Cerebellar cortex (tissue), 1 donor: ENCODE measurements around the gene PABPN1.
"Not testable (repeated sequence)": the region's sequence is repeated elsewhere in the genome, so short reads cannot be mapped to it uniquely, and the experiment has no call there.

ENCODE experiments used
- DNase-seq: peaks from one replicate; pipeline ENCODE4 v3.0.0-alpha.2; 2015; ENCODE audit warnings: low spot score

Gene PABPN1

GRCh38 chr14:23320584-23321571 lies at the start of gene PABPN1:
PABPN1 (plus strand) TSS chr14:23321457; CDS start chr14:23321470, 13 bp downstream.
- peak; percentile 100 for DNase-seq

DNA sequence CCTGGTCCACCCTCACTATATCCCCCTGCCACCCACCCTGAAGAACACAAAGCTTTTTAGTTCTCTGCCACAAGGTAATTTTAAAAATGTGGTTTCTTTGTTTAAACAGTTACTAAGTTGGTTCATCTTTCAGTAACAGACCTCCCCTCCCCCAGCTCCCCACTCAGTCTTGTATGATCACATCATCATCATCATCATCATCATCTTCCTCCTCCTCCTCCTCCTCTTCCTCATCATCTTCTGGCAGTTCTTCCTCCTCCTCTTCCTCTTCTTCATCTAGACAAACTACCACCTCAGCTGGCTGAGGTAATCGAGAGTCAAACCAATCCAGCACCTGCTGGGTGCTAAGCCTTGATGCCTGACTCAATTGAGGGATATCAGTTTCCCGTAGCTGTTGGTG lies 45.8 kb upstream of the PABPN1 start:
- no peak for DNase-seq

GRCh38 chr14:23277189-23277588 lies 44.1 kb upstream of the PABPN1 start:
- no peak for DNase-seq

- DNase-seq: not testable (repeated sequence)
Measured at GRCh38 chr14:23277928-23278327, 43.3 kb upstream of the PABPN1 start.

DNA sequence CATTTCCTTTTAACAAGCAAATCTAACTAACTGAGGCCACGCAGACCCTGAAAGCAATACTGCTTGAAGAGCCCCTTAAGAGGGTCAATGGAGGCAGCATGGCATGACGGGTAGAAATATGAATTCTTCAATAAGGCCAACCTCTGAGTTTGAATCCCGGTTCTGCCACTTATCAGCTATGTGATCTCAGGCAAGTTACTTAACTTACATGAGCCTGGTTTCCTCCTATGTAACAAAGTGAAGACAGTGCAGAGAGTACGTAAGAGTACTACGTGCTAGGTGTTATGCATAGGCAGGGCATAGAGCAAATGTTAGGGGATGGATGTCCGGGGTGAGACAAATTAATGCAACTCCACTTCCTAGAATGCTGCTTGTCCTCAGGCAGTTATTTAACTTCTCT lies 40.0 kb upstream of the PABPN1 start:
- no peak for DNase-seq

DNA sequence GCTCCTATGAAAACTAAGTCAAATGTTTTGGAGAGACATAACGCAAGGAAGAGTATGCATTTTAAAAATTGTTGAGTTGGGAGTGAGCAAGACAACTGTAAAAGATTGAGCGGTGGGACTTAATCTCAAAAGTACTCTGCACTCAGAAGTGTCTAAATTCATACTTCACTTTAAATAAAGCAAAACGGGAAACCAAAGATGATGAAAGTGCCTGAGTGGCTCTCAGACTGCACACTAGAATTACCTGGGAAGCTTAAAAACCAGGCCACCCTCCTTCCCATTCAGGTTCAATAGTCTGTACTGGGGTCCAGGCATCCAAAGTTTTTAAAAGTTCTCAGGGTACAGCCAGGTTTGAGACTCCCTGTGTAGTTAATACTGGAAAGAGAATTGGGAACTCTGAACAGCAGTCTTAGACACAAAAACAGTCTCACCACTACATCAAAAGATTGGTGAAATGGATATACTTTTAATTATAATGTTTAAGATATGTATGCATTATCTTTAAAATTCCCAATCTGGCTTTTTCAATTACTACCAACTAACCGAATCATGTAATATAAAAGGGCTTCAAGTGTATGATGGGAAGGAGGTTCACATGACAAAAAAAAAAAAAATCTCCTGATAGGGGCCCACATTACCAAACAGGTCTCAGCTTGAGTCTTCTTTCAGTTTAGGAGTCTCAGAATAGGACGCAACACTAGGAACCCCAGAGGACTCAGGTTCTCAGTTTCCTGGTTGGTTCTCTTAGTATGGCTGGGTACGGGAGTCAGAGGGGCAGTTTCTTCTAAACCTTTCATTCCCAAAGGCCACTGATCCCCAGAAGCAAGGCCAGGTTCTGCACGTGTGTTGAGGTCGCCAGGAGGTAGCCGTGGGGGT lies 36.4 kb upstream of the PABPN1 start:
- peak; percentile 28 for DNase-seq

GRCh38 chr14:23285530-23286019 lies 35.7 kb upstream of the PABPN1 start:
- DNase-seq: peak; percentile 26

DNA sequence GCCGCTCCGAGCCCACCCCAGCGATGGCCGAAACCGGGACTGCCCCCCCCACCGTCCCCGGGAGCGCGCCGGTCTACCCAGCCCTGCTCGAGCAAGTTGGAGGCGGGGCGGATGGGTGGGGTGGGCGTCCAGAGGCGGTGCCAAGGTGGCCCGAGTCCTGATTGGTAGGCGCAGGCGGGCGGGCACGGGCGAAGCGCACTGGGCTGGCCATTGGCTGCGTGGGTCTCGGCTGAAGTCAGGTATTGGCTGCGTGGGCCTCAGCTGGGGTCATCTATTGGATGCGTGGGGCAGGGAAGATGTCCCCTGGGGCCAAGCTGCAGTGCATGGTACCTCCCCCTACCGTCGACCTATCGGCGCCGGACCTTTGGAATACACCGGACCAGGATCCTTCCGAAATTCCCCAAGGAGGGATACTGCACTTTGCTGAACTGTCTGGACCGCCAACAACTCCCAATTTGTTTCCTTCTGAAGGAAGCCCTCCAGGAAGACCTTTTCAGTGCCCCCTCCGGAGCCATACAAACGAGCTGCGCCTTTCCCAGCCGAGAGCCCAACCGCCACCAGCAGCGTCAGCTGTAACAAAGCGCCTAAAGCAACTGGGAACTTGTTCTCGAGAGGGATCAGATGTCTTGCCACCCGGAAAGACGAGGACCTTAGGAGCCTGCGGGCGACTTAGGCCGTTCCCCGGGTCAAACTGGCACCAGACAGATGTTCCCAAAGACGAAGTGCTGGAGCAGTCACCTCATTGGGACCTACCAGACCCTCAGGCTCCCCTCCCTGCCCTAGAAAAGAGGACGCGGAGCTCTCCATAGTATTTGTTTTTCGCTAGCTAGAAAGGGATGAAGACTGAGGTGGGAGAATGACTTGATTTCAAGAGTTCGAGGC lies 35.0 kb upstream of the PABPN1 start, which contains the start of gene HOMEZ:
Gene HOMEZ, minus strand, starts transcription at position 113 of the 882 bp plus-strand sequence. CDS start 180 bp downstream, outside the sequence.
- peak; percentile 99 for DNase-seq

DNA sequence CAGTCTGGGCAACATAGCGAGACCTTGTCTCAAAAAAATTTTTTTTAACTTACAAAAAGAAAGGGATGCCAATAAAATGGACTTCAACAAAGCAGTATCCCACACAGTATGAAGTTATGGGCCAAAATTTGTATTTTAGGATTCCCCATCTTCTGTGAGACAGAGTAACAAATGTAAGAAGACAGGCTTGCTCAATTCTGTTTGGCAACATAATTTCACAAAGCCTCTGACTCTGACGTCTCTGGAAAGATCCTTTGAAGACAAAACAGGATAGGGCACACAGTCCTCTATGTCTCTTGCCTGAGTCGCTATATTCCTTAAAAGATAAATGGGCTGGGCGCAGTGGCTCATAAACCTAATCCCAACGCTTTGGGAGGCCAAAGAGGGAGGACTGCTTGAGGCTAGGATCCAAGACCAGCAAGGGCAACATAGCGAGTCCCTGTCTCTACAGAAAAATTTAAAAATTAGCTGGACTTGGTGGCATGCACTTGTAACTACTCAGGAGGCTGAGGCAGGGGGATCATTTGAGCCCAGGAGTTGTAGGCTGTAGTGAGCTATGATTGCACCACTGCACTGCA lies 34.3 kb upstream of the PABPN1 start:
- DNase-seq: no peak

GRCh38 chr14:23294734-23295561 lies 26.3 kb upstream of the PABPN1 start:
- DNase-seq: peak; percentile 61

DNA sequence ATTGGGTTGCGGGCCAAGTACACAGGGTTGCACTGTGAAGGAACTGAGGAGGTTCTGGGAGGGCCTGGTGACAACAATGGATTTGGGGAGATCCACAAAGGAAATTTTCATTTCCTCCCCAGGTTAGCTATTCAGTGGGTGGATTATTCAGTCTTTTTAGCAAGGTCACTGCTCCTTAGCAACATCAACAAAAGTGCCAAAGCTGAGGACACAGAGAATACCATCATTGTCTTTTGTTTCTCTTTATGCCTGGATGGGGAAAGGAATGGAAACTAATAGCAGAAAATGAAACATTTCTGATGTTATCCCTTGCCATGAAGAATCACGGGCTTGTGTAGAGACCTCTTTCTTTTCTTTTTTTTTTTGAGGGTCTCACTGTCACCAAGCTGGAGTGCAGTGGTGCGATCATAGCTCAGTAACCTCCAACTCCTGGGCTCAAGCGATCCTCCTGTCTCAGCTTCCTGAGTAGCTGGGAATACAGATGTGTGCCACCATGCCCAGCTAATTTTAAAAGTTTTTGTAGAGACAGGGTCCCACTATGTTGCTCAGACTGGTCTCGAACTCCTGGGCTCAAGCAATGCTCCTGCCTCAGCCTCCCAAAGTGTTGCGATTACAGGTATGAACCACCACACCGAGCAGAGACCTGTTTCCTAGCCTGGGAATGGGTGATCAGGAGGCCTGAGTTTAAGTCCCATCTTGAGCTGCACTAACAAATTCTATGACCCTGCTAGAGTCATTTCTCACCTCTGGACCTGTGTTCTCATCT lies 25.1 kb upstream of the PABPN1 start:
- no peak for DNase-seq

DNA sequence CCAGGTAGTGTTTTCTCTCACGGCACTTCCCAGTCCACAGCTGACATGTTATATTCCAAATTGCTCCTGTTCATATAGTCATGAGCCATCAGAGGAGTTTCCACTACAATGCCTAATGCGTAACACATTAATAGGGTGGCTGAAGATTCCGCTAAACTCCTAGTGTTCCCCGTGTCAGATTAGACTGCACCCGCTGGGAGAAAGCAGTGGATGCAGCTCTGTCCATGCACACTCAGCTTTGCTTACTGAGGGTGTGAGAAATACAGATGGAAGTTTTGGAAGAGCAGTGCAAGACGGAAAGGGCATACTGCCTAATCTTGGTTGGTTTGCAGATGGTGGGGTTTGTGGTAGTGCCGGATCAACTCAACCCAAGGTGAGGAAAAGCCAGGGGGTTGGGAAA lies 24.2 kb upstream of the PABPN1 start:
- DNase-seq: no peak

- no peak for DNase-seq
Measured at GRCh38 chr14:23297611-23298277, 23.5 kb upstream of the PABPN1 start.

GRCh38 chr14:23299211-23299957 lies 21.9 kb upstream of the PABPN1 start:
- peak; percentile 79 for DNase-seq

GRCh38 chr14:23299986-23300686 lies 21.1 kb upstream of the PABPN1 start:
- no peak for DNase-seq

DNA sequence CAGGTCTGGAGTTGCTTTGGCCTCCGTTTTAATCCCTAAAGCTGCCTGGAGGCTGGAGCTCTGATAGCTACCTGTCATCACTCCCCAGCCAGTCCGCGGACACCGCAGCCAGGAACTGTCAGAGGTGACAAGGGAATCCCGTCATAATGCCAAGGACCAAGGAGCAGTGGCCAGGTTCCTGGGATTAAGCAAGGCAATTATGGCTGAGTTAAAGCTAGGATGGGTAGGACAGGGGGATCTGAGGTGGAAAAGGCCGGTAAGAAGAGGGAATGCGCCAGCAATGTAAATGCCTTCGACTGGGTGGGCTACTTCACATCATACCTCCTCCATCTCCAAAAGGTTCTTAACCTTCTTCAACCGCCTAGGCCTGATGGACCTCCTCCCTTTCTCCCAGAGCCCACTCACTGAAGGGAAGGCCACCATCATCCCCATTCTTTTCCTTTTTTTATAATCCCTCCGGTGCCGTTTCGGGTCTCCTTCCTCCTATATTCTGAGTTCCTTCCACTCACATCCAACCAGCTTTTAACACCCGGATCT lies 20.5 kb upstream of the PABPN1 start:
- DNase-seq: peak; percentile 62
